Endodermal cell (in vitro differentiated cells): ENCODE measurements around the gene WDR19. TPM values are rescaled to one million over a fixed set of nuclear protein-coding genes. Genes with fewer than 3 reads are reported as not detected.

Experiments used
- DNase-seq: peaks from one replicate; pipeline ENCODE4 v3.0.0-alpha.2; 2017
- H3K27ac ChIP-seq: 2 replicates; pipeline ENCODE4 v1.5.1; 2013; ENCODE audit warnings: mild to moderate bottlenecking, low read depth, low read length, moderate library complexity
- H3K27me3 ChIP-seq: 2 replicates; pipeline ENCODE4 v1.6.1; 2013; ENCODE audit warnings: mild to moderate bottlenecking, low read length, moderate library complexity; ENCODE audit not compliant: insufficient read depth, control insufficient read depth, poor library complexity, severe bottlenecking
- H3K36me3 ChIP-seq: 2 replicates; pipeline ENCODE4 v1.7.0; 2013; ENCODE audit warnings: mild to moderate bottlenecking, low read length, moderate library complexity; ENCODE audit not compliant: control insufficient read depth, insufficient read depth
- H3K4me1 ChIP-seq: one replicate; pipeline ENCODE4 v1.7.0; 2013; ENCODE audit warnings: low read length; ENCODE audit not compliant: control insufficient read depth, insufficient read depth
- H3K4me3 ChIP-seq: 2 replicates; pipeline ENCODE4 v1.5.1; 2013; ENCODE audit warnings: mild to moderate bottlenecking, low read length, moderate library complexity
- H3K9ac ChIP-seq: 2 replicates; pipeline ENCODE4 v1.6.1; 2013; ENCODE audit warnings: mild to moderate bottlenecking, low read length, moderate library complexity; ENCODE audit not compliant: poor library complexity, severe bottlenecking; ENCODE audit errors: extremely low read depth
- H3K9me3 ChIP-seq: 2 replicates; pipeline ENCODE4 v1.6.1; 2013; ENCODE audit warnings: mild to moderate bottlenecking, low read length, moderate library complexity; ENCODE audit not compliant: control insufficient read depth
- H3K27ac Mint-ChIP-seq: 2 replicates; pipeline ENCODE4 v1.8.0; 2020; ENCODE audit warnings: mixed read lengths
- H3K27me3 Mint-ChIP-seq: 2 replicates; pipeline ENCODE4 v1.8.0; 2021; ENCODE audit warnings: mild to moderate bottlenecking, mixed read lengths; ENCODE audit not compliant: insufficient read depth
- H3K36me3 Mint-ChIP-seq: 2 replicates; pipeline ENCODE4 v1.8.0; 2020; ENCODE audit warnings: low read depth, mixed read lengths
- H3K4me1 Mint-ChIP-seq: 2 replicates; pipeline ENCODE4 v1.8.0; 2020; ENCODE audit warnings: mixed read lengths
- H3K4me3 Mint-ChIP-seq: 2 replicates; pipeline ENCODE4 v1.8.0; 2020; ENCODE audit warnings: mild to moderate bottlenecking, moderate library complexity, mixed read lengths
- H3K9me3 Mint-ChIP-seq: 2 replicates; pipeline ENCODE4 v1.8.0; 2020; ENCODE audit warnings: mild to moderate bottlenecking, mixed read lengths
- CTCF ChIP-seq: fragments of 200-600 bp; sonication (generic); conservative IDR thresholded peaks from 2 replicates; pipeline ENCODE4 v1.5.0; 2021; ENCODE audit warnings: antibody characterized with exemption, mild to moderate bottlenecking
- WGBS, 2 experiments: methylation state at CpG; one replicate each; pipeline versions ENCODE4 v1.1.5 to v1.1.7; 2013; ENCODE audit warnings: missing lambda C conversion rate in 2 of 2, mixed read lengths in 1 of 2; ENCODE audit not compliant: insufficient coverage in 1 of 2, insufficient read length in 1 of 2; 5-methylcytosine and 5-hydroxymethylcytosine counted together
- total RNA-seq, 2 donors: library from RNA; stranded (reverse); fragmentation: NEBNext Ultra II Directional in 1 of 2; extraction: Animal tissue kit (Norgen Biotek cat#: 25700) in 1 of 2; gene quantifications; 2 replicates in 1 of 2; 3 replicates in 1 of 2; pipeline ENCODE4 v1.2.1, GENCODE V29; 2021

WDR19 gene
- total RNA-seq, 2 donors from 2014 or later = 51.9 to 60.2 TPM

- Histone ChIP-seq H3K36me3 (peaks cover 12% of the 10 kb centered on the region), H3K4me3 (no peak overlapping the region), H3K4me1 (no peaks in the 10 kb centered on the region), H3K27me3 (no peaks in the 10 kb centered on the region), H3K9me3 (no peaks in the 10 kb centered on the region), H3K9ac (no peak overlapping the region), H3K27ac (no peak overlapping the region)
- no peak for TF ChIP-seq CTCF
- 88 to 91% methylated on average over 2 of the region's 2 CpGs for WGBS, 2 experiments
- no peak overlapping the region for H3K4me3 Mint-ChIP-seq
- no peak for DNase-seq
- H3K4me1 Mint-ChIP-seq = no peaks in the 10 kb centered on the region
- H3K9me3 Mint-ChIP-seq = no peaks in the 10 kb centered on the region
- H3K27me3 Mint-ChIP-seq = no peaks in the 10 kb centered on the region
- H3K36me3 Mint-ChIP-seq = peaks cover 29% of the 10 kb centered on the region
- no peak overlapping the region for H3K27ac Mint-ChIP-seq
These were observed 52.7 kb downstream of the WDR19 start for GRCh38 chr4:39235021-39235420.

GRCh38 chr4:39235696-39236095 is 53.4 kb downstream of the WDR19 start:
- peaks cover 12% of the 10 kb centered on the region for H3K36me3 ChIP-seq
- Mint-ChIP-seq H3K4me3 (no peak overlapping the region), H3K27me3 (no peaks in the 10 kb centered on the region), H3K27ac (no peak overlapping the region), H3K9me3 (no peaks in the 10 kb centered on the region), H3K36me3 (peaks cover 32% of the 10 kb centered on the region), H3K4me1 (no peaks in the 10 kb centered on the region)
- WGBS, 2 experiments = 100% methylated on average over 1 of the region's 2 CpGs
- no peak for DNase-seq
- no peak overlapping the region for H3K9ac ChIP-seq
- H3K9me3 ChIP-seq = no peaks in the 10 kb centered on the region
- no peak for TF ChIP-seq CTCF
- H3K27me3 ChIP-seq = no peaks in the 10 kb centered on the region
- no peaks in the 10 kb centered on the region for H3K4me1 ChIP-seq
- no peak overlapping the region for H3K4me3 ChIP-seq
- H3K27ac ChIP-seq = no peak overlapping the region

- no peaks in the 10 kb centered on the region for H3K27me3 ChIP-seq
- no peak overlapping the region for H3K4me3 ChIP-seq
- H3K9me3 ChIP-seq = no peaks in the 10 kb centered on the region
- H3K9me3 Mint-ChIP-seq = no peaks in the 10 kb centered on the region
- no peak overlapping the region for H3K27ac ChIP-seq
- H3K27me3 Mint-ChIP-seq = no peaks in the 10 kb centered on the region
- H3K4me3 Mint-ChIP-seq = no peak overlapping the region
- H3K27ac Mint-ChIP-seq = no peak overlapping the region
- H3K4me1 Mint-ChIP-seq = no peaks in the 10 kb centered on the region
- no peak for DNase-seq
- H3K9ac ChIP-seq = no peak overlapping the region
- peaks cover 35% of the 10 kb centered on the region for H3K36me3 Mint-ChIP-seq
- H3K36me3 ChIP-seq = peaks cover 12% of the 10 kb centered on the region
- 89 to 92% methylated on average over 2 to 3 of the region's 3 CpGs for WGBS, 2 experiments
- no peaks in the 10 kb centered on the region for H3K4me1 ChIP-seq
- no peak for TF ChIP-seq CTCF
These were observed 54.9 kb downstream of the WDR19 start for GRCh38 chr4:39237179-39237578.
